ENCODE data around the gene DIS3L2. TPM values are rescaled to one million over a fixed set of nuclear protein-coding genes. Genes with fewer than 3 reads are reported as not detected.

DIS3L2 gene
- total and polyA plus RNA-seq, 2 of the 4 experiments (the other 2 are of a cell fraction) = 14.7 to 19.2 TPM

- H2BK120ac ChIP-seq (ENCODE audit: low read depth, low read length) = no peak overlapping the region
- no peaks in the 10 kb centered on the region for H3K9me3 ChIP-seq (ENCODE audit: control insufficient read depth, insufficient read depth, low read length)
- no peaks in the 10 kb centered on the region for H3K27me3 ChIP-seq (ENCODE audit: control insufficient read depth, insufficient read depth, low read length)
- H2BK20ac ChIP-seq (ENCODE audit: low read depth, low read length) = no peak overlapping the region
- ChIA-PET POLR2A (ENCODE audit: unreplicated experiment) (no interaction called here), CTCF (interaction anchor here (0.7 kb wide), 1 partner anchor 154 kb away, joined by 3 read pairs; no protein-coding TSS in a partner anchor)
- no peak overlapping the region for H4K5ac ChIP-seq (ENCODE audit: low read depth, low read length)
- no peak overlapping the region for H3K14ac ChIP-seq (replicated peaks; ENCODE audit: low read depth, low read length)
- H3K79me1 ChIP-seq (ENCODE audit: low read depth in 1 of 2, low read length in 2 of 2) = peaks cover 38 to 56% of the 10 kb centered on the region in 2 experiments
- peaks cover 13% of the 10 kb centered on the region for H3K9me1 ChIP-seq (ENCODE audit: insufficient read depth, low read length)
- H2BK5ac ChIP-seq (ENCODE audit: low read depth, low read length, poor library complexity, severe bottlenecking) = no peak overlapping the region
- intact Hi-C loops (cut with micrococcal nuclease) = no loop called here
- H2BK15ac ChIP-seq (ENCODE audit: low read depth, low read length) = no peak overlapping the region
- H4K20me1 ChIP-seq (ENCODE audit: insufficient read depth, low read length) = peaks cover 22% of the 10 kb centered on the region; the same call in 1 of the 2 replicates
- TF ChIP-seq NFE2L2 (IDR thresholded peaks at IDR 0.05; ENCODE audit: low read depth, low read length) (no peak), RCOR1 (IDR thresholded peaks at IDR 0.05; ENCODE audit: insufficient replicate concordance, low read length) (no peak), RFX5 (IDR thresholded peaks at IDR 0.05; ENCODE audit: low read depth, low read length) (no peak), CEBPB (IDR thresholded peaks at IDR 0.05; ENCODE audit: low read depth, low read length) (no peak), RAD21 (IDR thresholded peaks at IDR 0.05; ENCODE audit: low read length) (no peak), POLR2A (IDR thresholded peaks at IDR 0.05; ENCODE audit: low read depth, low read length) (no peak), CHD1 (IDR thresholded peaks at IDR 0.05; ENCODE audit: low read depth, low read length) (no peak), SMC3 (IDR thresholded peaks at IDR 0.05; ENCODE audit: low read depth, low read length) (no peak), MXI1 (IDR thresholded peaks at IDR 0.05; ENCODE audit: borderline replicate concordance, low read depth, low read length) (no peak), MAFK (IDR thresholded peaks at IDR 0.05; ENCODE audit: low read depth, low read length) (no peak), ELK1 (IDR thresholded peaks at IDR 0.05; ENCODE audit: borderline replicate concordance, low read depth, low read length) (no peak), CTCF (conservative IDR thresholded peaks at IDR 0.05; ENCODE audit: low read depth, low read length) (no peak), USF2 (IDR thresholded peaks at IDR 0.05; ENCODE audit: low read depth, low read length) (no peak), FOS (IDR thresholded peaks at IDR 0.05; ENCODE audit: low read depth, low read length) (no peak), MAZ (IDR thresholded peaks at IDR 0.05; ENCODE audit: borderline replicate concordance, low read depth, low read length) (no peak), BHLHE40 (IDR thresholded peaks at IDR 0.05; ENCODE audit: low read depth, low read length) (no peak)
- no peak overlapping the region for H3K4ac ChIP-seq (ENCODE audit: low read depth, low read length)
- H2AK5ac ChIP-seq (ENCODE audit: low read depth, low read length) = no peak overlapping the region
- dilution Hi-C loops (cut with HindIII; ENCODE audit: low sequenced_read_pairs, unreplicated experiment) = no loop called here
- no peak overlapping the region for H3K56ac ChIP-seq (ENCODE audit: extremely low read depth, insufficient read depth, low read length)
- H2AFZ ChIP-seq (replicated peaks; ENCODE audit: low read length, poor library complexity) = no peak overlapping the region
- H3K4me3 ChIP-seq (ENCODE audit: insufficient read depth, low read depth, low read length) = no peak overlapping the region
- no peak overlapping the region for H3K27ac ChIP-seq (ENCODE audit: insufficient read depth, low read length)
- ATAC-seq (ENCODE audit: low read depth) (no peak), DNase-seq (no peak)
- no peak overlapping the region for H3K4me2 ChIP-seq (ENCODE audit: low read depth, low read length)
- in situ Hi-C loops (cut with MboI; ENCODE audit: low sequenced_read_pairs) = no loop called here
- H3K36me3 ChIP-seq (ENCODE audit: control insufficient read depth, insufficient read depth, low read length) = no peaks in the 10 kb centered on the region; the same call in 1 of the 2 replicates
- H3K9ac ChIP-seq (ENCODE audit: low read depth, low read length) = no peak overlapping the region
- WGBS, 2 experiments (ENCODE audit: extremely low coverage in 2 of 2, insufficient read length in 1 of 2) = no CpG with 5 or more reads among the region's 8 CpGs
- H3K23ac ChIP-seq (ENCODE audit: low read depth, low read length) = no peak overlapping the region
- H2AK9ac ChIP-seq (replicated peaks; ENCODE audit: low read depth, low read length, poor library complexity) = no peak overlapping the region
- H3K18ac ChIP-seq (ENCODE audit: low read depth, low read length) = no peak overlapping the region
- no peak overlapping the region for H4K91ac ChIP-seq (ENCODE audit: insufficient read depth, low read depth, low read length)
- no peak overlapping the region for H4K8ac ChIP-seq (ENCODE audit: low read depth in 2 of 2, low read length in 2 of 2)
- no TSS peak for BruUV-seq (replicated peaks)
- H3K4me1 ChIP-seq (ENCODE audit: control insufficient read depth, insufficient read depth, low read length) = peaks cover 3% of the 10 kb centered on the region
These were observed 26.8 kb downstream of the DIS3L2 start for GRCh38 chr2:231988179-231988866.
